GM21723 (cell line): ENCODE data around the gene UMAD1.
"Not testable (repeated sequence)": the region's sequence is repeated elsewhere in the genome, so short reads cannot be mapped to it uniquely, and the experiment has no call there.

Experiments
- ATAC-seq: cut with Tn5 transposase; IDR thresholded peaks from one replicate; pipeline ENCODE4 v1.9.1; 2021; ENCODE audit warnings: mild to moderate bottlenecking, moderate library complexity; ENCODE audit not compliant: unreplicated experiment

Gene UMAD1

GRCh38 chr7:7652798-7653540 is 12.4 kb downstream of the UMAD1 start:
- no peak for ATAC-seq

GRCh38 chr7:7653593-7654187 is 13.1 kb downstream of the UMAD1 start:
- no peak for ATAC-seq

DNA sequence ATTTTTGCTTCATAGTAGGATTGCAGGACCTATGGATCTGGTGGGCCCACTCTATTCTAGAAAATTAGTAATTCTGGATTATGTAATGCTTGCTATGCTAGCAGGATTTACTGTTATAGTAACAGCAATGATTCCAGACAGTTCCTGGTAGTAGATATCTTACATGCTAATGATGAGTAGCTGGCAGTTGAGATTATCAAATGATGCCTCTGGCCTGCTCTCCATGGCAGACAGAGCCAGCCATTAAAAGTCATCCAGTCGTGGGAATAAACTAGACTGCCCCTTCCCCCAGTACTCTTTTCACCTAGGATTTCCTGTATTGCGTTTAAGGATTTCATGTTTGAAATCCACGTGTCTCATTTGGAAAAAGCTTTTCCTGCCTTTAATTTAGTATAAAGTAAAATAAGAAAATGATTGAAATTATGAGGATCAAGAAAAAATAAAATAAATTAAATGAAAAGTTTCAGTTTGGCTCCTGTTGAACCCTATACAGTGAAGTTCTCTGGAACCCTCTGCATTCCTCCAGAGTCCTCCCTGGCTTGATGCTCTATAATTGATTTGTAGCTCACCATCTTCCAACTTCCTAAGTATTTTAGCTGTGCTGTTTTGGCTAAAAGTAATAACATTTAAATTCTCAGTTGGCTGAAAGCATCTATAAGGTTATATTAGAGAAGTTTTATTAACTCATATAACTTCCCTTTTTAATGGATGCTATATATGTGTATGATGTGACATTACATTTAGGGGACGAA is 14.6 kb downstream of the UMAD1 start:
- ATAC-seq = no peak

DNA sequence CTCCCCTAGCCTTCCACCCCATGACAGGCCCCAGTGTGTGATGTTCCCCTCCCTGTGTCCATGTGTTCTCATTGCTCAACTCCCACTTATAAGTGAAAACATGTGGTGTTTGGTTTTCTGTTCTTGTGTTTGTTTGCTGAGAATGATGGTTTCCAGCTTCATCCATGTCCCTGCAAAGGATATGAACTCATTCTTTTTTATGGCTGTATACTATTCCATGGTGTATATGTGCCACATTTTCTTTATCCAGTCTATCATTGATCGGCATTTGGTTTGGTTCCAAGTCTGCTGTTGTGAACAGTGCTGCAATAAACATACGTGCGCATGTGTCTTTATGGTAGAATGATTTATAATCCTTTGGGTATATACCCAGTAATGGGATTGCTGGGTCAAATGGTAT is 15.9 kb downstream of the UMAD1 start:
- ATAC-seq = not testable (repeated sequence)

DNA sequence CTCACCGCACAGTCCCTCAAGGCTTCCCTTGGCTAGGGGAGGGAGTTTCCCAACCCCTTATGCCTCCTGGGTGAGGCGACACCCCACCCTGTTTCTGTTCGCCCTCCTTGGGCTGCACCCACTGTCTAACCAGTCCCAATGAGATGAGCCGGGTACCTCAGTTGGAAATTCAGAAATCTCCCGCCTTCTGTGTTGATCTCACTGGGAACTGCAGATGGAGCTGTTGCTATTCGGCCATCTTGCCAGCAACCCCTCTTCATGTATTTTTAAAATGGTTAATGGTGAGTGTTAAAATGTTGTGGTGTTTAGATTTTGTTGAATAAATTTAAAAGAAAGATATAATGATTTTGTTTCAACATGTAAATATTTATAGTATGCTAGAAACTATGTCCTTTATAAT is 22.0 kb downstream of the UMAD1 start:
- ATAC-seq = no peak

DNA sequence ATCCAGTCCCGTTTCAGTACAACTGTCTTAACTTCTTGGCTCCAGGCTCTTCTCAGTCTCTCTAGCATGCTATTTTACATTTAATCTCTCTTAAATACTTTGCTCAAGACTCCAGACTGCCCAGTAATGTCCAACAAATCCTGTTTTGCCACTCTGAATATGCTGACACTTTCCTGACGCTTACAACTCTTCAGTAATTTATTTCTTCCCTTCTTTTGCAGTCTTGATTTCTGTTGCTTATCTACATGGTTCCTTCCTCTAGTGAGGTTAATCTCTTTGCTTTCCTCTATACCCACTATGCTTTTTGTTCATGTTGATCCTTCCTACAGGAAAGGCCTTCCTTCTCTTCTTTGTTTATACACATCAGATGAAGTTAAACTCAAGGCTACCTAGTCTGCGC is 23.7 kb downstream of the UMAD1 start:
- no peak for ATAC-seq

- no peak for ATAC-seq
Observed at GRCh38 chr7:7665031-7665430, 24.5 kb downstream of the UMAD1 start.

- no peak for ATAC-seq
Observed at GRCh38 chr7:7667187-7667586, 26.6 kb downstream of the UMAD1 start.

DNA sequence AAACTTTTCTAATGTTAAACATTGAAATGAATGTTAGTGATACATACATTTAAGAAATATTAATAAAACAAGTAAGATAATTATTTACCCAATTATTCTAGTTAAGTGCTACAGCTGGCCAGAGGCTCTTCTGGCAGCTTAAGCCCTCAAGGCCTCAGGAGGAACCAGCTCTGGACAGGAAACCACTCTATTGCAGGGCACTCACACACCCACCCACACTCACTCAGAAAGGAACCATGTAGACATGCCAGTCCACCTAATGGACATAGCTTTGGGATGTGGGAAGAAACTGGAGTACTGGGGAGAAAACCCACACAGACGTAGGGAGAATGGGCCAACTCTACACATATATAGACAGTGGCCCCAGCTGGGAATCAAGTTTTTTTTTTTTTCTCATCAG is 28.2 kb downstream of the UMAD1 start:
- no peak for ATAC-seq

GRCh38 chr7:7670490-7670889 is 29.9 kb downstream of the UMAD1 start:
- no peak for ATAC-seq

GRCh38 chr7:7671361-7671760 is 30.8 kb downstream of the UMAD1 start:
- no peak for ATAC-seq

- ATAC-seq = no peak
Observed at GRCh38 chr7:7672545-7673239, 32.1 kb downstream of the UMAD1 start.

- ATAC-seq = no peak
Observed at GRCh38 chr7:7673240-7673550, 32.6 kb downstream of the UMAD1 start.

- no peak for ATAC-seq
Observed at GRCh38 chr7:7675686-7676085, 35.1 kb downstream of the UMAD1 start.

GRCh38 chr7:7679640-7680039 is 39.1 kb downstream of the UMAD1 start:
- ATAC-seq = not testable (repeated sequence)

DNA sequence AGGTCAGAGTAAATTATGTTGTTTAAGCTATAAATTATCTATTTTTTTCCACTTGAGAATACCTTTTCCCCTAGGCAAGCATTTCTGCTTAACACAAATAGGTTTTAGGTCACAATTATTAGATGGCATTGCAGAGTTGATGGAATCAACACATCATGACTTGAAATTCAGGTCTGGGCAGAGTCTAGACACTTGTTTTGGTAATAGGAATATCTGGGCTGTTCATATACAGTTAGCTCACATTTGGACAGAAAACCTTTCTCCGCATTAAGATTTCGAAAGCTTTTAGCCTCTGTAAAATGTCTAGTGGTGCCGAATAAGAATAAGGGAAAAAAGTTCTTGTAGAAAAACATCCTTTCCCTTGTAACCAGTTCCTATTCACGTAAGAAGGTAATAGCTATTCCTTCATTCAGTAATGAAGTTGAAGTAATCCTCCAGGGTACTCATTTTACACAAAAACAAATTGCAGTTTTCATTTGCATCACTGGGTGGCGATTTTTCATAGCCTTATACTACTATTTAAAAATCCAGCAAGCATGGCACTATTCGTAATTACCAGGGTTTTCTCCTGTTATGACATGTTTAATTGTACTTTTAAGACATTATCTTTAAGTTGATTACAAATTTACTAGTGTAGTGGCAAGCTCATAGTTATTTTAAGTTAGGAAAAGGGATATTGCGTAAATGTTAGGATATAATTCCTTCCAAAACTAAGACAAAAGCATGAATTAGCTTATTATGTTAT is 40.8 kb downstream of the UMAD1 start:
- peak; percentile 86 for ATAC-seq

- ATAC-seq = no peak
Observed at GRCh38 chr7:7681936-7682329, 41.4 kb downstream of the UMAD1 start.

DNA sequence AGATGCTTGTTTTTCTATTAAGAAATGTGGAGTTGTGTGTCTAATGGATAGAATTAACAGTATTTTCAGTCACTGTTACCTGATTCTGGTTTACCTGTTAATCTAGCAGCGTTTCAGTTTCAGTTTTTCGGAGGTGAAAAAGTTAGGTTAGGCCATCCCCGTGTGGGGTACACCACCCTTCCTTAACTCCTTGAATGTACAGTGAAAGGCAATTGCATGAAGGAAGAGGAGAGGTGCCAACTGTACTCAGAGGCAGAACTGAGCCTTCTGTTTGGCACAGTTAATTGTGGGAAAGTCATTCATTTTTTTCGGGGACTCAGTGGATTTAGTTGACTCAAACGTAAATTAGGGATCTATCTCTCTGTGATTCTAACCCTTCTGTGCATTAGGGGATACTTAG is 42.3 kb downstream of the UMAD1 start:
- ATAC-seq = no peak

- ATAC-seq = no peak
Observed at GRCh38 chr7:7686811-7687508, 46.4 kb downstream of the UMAD1 start.

DNA sequence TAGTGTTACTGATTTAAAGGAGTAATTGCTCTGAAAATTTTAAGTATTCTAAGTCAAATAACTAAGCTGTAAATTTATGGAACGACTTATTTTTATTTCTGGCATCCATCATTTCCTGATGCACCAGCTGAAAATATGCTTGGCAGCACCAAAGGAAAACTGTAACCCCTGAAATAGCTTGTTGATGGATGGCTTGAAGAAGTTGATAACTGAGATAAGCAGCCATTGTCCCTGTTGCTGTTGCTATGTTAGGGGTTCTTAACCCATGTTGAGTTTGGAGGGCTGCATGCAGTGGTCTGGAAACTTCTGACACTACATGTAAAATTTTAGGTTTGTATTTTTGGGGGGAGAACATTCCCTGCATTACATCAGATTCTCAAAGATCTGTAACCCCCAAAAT is 47.2 kb downstream of the UMAD1 start:
- no peak for ATAC-seq
